Endodermal cell (in vitro differentiated cells): ENCODE results near the gene ASTL. TPM values are rescaled to one million over a fixed set of nuclear protein-coding genes. Genes with fewer than 3 reads are reported as not detected.

ENCODE experiments used
- DNase-seq: peaks from one replicate; pipeline ENCODE4 v3.0.0-alpha.2; 2017
- H3K27ac ChIP-seq: 2 replicates; pipeline ENCODE4 v1.5.1; 2013; ENCODE audit warnings: mild to moderate bottlenecking, low read depth, low read length, moderate library complexity
- H3K27me3 ChIP-seq: 2 replicates; pipeline ENCODE4 v1.6.1; 2013; ENCODE audit warnings: mild to moderate bottlenecking, low read length, moderate library complexity; ENCODE audit not compliant: insufficient read depth, control insufficient read depth, poor library complexity, severe bottlenecking
- H3K36me3 ChIP-seq: 2 replicates; pipeline ENCODE4 v1.7.0; 2013; ENCODE audit warnings: mild to moderate bottlenecking, low read length, moderate library complexity; ENCODE audit not compliant: control insufficient read depth, insufficient read depth
- H3K4me1 ChIP-seq: one replicate; pipeline ENCODE4 v1.7.0; 2013; ENCODE audit warnings: low read length; ENCODE audit not compliant: control insufficient read depth, insufficient read depth
- H3K4me3 ChIP-seq: 2 replicates; pipeline ENCODE4 v1.5.1; 2013; ENCODE audit warnings: mild to moderate bottlenecking, low read length, moderate library complexity
- H3K9ac ChIP-seq: 2 replicates; pipeline ENCODE4 v1.6.1; 2013; ENCODE audit warnings: mild to moderate bottlenecking, low read length, moderate library complexity; ENCODE audit not compliant: poor library complexity, severe bottlenecking; ENCODE audit errors: extremely low read depth
- H3K9me3 ChIP-seq: 2 replicates; pipeline ENCODE4 v1.6.1; 2013; ENCODE audit warnings: mild to moderate bottlenecking, low read length, moderate library complexity; ENCODE audit not compliant: control insufficient read depth
- H3K27ac Mint-ChIP-seq: 2 replicates; pipeline ENCODE4 v1.8.0; 2020; ENCODE audit warnings: mixed read lengths
- H3K27me3 Mint-ChIP-seq: 2 replicates; pipeline ENCODE4 v1.8.0; 2021; ENCODE audit warnings: mild to moderate bottlenecking, mixed read lengths; ENCODE audit not compliant: insufficient read depth
- H3K36me3 Mint-ChIP-seq: 2 replicates; pipeline ENCODE4 v1.8.0; 2020; ENCODE audit warnings: low read depth, mixed read lengths
- H3K4me1 Mint-ChIP-seq: 2 replicates; pipeline ENCODE4 v1.8.0; 2020; ENCODE audit warnings: mixed read lengths
- H3K4me3 Mint-ChIP-seq: 2 replicates; pipeline ENCODE4 v1.8.0; 2020; ENCODE audit warnings: mild to moderate bottlenecking, moderate library complexity, mixed read lengths
- H3K9me3 Mint-ChIP-seq: 2 replicates; pipeline ENCODE4 v1.8.0; 2020; ENCODE audit warnings: mild to moderate bottlenecking, mixed read lengths
- WGBS, 2 experiments: methylation state at CpG; one replicate each; pipeline versions ENCODE4 v1.1.5 to v1.1.7; 2013; ENCODE audit warnings: missing lambda C conversion rate in 2 of 2, mixed read lengths in 1 of 2; ENCODE audit not compliant: insufficient coverage in 1 of 2, insufficient read length in 1 of 2; 5-methylcytosine and 5-hydroxymethylcytosine counted together
- total RNA-seq, 2 donors: library from RNA; stranded (reverse); fragmentation: NEBNext Ultra II Directional in 1 of 2; extraction: Animal tissue kit (Norgen Biotek cat#: 25700) in 1 of 2; gene quantifications; 2 replicates in 1 of 2; 3 replicates in 1 of 2; pipeline ENCODE4 v1.2.1, GENCODE V29; 2021
- TF ChIP-seq, protein P1 (sequence below): fragments of 200-600 bp; sonication (generic); conservative IDR thresholded peaks from 2 replicates; pipeline ENCODE4 v1.5.0; 2021; ENCODE audit warnings: antibody characterized with exemption, mild to moderate bottlenecking

Gene ASTL
- total RNA-seq, 2 donors from 2014 or later, result not detected

DNA sequence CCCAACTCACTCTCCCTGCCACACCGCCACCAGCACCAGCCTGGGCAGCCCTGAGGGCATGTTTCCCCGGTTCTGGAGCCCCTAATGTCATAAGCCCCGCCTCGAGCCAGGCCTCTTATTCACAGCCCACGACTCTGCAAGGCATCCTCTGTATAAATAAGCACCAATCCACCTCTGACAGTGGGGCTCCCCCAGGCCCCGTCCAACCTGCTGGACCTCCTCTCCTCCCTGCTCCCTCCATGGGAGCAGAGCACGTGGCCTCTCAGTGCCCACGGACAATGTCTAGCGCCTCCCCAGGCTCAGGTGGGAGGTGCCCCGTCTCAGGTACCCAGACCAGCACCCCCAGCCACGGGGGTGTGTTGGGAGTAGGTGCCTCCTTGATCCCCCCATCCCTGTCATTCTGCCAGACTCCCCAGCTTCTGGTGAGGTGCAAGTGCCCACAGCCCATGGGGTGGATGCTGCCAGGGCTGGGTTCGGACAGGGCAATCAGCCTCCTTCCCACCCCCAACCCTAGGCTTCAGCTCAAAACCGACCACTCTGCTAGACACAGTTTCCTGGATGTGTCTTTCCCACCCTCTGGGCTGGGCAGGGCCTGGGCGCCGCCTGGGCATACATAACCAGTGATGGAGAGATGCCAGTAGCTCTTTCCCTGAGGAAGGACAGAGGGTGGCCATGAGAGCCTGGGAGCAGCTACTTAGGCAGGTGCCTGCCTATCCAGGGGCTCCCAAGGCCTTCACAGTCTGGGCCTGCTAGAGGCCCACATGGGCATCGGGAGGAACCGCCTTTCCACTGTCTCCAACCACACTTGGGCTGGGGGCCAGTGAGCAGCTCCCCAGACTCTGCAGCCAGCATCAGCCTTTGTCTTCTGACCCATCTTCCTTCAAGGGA is 20.4 kb downstream of the ASTL start:
- H3K4me3 ChIP-seq, result no peak overlapping the region
- no peak overlapping the region for H3K9ac ChIP-seq
- H3K27me3 Mint-ChIP-seq, result peaks cover 75% of the 10 kb centered on the region
- H3K9me3 Mint-ChIP-seq, result peaks cover 3% of the 10 kb centered on the region
- no peaks in the 10 kb centered on the region for H3K36me3 ChIP-seq
- peak overlapping the region; percentile 29 for H3K4me3 Mint-ChIP-seq
- TF ChIP-seq, protein P1, sequence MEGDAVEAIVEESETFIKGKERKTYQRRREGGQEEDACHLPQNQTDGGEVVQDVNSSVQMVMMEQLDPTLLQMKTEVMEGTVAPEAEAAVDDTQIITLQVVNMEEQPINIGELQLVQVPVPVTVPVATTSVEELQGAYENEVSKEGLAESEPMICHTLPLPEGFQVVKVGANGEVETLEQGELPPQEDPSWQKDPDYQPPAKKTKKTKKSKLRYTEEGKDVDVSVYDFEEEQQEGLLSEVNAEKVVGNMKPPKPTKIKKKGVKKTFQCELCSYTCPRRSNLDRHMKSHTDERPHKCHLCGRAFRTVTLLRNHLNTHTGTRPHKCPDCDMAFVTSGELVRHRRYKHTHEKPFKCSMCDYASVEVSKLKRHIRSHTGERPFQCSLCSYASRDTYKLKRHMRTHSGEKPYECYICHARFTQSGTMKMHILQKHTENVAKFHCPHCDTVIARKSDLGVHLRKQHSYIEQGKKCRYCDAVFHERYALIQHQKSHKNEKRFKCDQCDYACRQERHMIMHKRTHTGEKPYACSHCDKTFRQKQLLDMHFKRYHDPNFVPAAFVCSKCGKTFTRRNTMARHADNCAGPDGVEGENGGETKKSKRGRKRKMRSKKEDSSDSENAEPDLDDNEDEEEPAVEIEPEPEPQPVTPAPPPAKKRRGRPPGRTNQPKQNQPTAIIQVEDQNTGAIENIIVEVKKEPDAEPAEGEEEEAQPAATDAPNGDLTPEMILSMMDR, result peak; percentile 44
- no peaks in the 10 kb centered on the region for H3K9me3 ChIP-seq
- no peaks in the 10 kb centered on the region for H3K4me1 Mint-ChIP-seq
- DNase-seq, result no peak
- 72 to 76% methylated on average over 5 to 17 of the region's 17 CpGs for WGBS, 2 experiments
- no peak overlapping the region for H3K27ac ChIP-seq
- H3K27me3 ChIP-seq, result peaks cover 55% of the 10 kb centered on the region
- H3K4me1 ChIP-seq, result no peaks in the 10 kb centered on the region
- no peak overlapping the region for H3K27ac Mint-ChIP-seq
- H3K36me3 Mint-ChIP-seq, result no peaks in the 10 kb centered on the region

DNA sequence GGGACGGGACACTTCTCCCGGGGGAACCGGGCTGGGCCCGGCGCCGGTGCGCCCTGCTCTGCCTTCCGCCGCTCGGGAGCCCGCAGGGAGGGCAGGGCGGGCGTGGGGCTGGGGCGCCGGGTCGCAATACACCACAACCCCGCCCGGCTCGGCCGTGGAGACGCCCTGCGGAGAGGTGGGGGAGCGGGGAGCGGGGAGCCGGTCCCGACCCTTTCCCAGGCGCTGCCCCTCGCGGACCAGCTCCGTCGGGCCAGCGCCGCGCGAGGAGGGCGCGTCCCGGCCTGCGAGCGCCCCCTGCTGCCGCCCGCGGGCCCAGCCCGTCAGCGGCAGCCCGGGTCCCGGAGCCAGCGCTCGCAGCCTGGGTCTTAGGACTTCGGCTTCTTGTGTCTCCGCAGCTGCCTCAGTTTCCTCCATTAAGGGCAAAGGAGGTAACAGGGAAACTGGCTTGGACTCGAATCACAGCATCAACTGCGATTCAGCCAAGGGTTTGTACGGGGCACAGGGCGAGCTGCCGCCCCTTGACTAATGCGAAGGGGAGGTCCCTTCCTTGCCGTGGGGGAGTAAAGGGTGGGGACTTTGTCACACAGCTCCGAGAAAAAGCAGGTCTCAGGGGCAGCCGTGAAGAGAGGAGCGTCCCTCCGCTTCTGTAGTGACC is 21.3 kb downstream of the ASTL start:
- Histone ChIP-seq H3K9me3 (no peaks in the 10 kb centered on the region), H3K27ac (no peak overlapping the region), H3K4me3 (peak overlapping the region; percentile 66), H3K4me1 (no peaks in the 10 kb centered on the region), H3K9ac (no peak overlapping the region), H3K36me3 (no peaks in the 10 kb centered on the region), H3K27me3 (peaks cover 55% of the 10 kb centered on the region)
- Mint-ChIP-seq H3K4me3 (peak overlapping the region; percentile 29), H3K36me3 (no peaks in the 10 kb centered on the region), H3K4me1 (no peaks in the 10 kb centered on the region), H3K9me3 (peaks cover 3% of the 10 kb centered on the region), H3K27me3 (peaks cover 75% of the 10 kb centered on the region), H3K27ac (no peak overlapping the region)
- TF ChIP-seq, protein P1, result peak; percentile 97
- peak; percentile 87 for DNase-seq
- WGBS, 2 experiments, result 0 to 4% methylated on average over 10 to 62 of the region's 62 CpGs

DNA sequence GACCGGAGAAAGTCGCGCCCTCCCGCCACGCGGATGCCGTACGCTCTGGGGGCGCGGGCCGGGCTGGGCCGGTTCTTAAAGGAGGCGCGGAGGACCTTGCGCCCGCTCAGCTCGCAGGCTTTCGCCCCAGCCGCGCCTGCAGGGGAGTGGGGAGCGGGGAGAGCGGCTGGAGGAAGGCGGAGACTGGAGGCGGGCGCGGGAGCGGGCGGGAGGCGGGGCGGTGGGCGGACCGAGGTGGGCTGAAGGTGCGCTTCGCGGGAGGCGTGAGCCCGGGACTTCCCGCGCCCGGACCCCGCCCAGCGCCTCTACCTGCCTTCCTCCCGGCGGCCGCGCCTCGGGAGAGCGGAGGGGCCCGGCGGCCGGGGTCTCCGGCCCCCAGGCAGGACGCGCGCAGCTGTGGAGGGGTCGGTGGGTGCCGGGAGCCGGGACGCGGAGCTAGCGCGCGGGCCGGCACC is 21.9 kb downstream of the ASTL start, which contains the start of gene ADRA2B:
Gene ADRA2B, minus strand, starts transcription at position 148 of the 455 bp plus-strand sequence. CDS start 422 bp downstream, outside the sequence.
- no peaks in the 10 kb centered on the region for H3K4me1 Mint-ChIP-seq
- no peaks in the 10 kb centered on the region for H3K36me3 Mint-ChIP-seq
- Histone ChIP-seq H3K9me3 (no peaks in the 10 kb centered on the region), H3K4me3 (peak within 1 kb of the TSS; percentile 66), H3K4me1 (no peaks in the 10 kb centered on the region), H3K27ac (no peak within 1 kb of the TSS), H3K9ac (no peak within 1 kb of the TSS), H3K27me3 (peaks cover 55% of the 10 kb centered on the region), H3K36me3 (no peaks in the 10 kb centered on the region)
- WGBS, 2 experiments, result 1 to 3% methylated on average over 10 to 64 of the region's 64 CpGs
- H3K4me3 Mint-ChIP-seq, result peak within 1 kb of the TSS; percentile 57
- peaks cover 3% of the 10 kb centered on the region for H3K9me3 Mint-ChIP-seq
- DNase-seq, result peak; percentile 95
- peaks cover 72% of the 10 kb centered on the region for H3K27me3 Mint-ChIP-seq
- H3K27ac Mint-ChIP-seq, result no peak within 1 kb of the TSS
- TF ChIP-seq, protein P1, result no peak
